RWPE2 (cell line): ENCODE measurements around the gene C5orf58.
A peak's percentile ranks its signal among the peaks of the same experiment; 100 is the strongest.

Experiments used
- ATAC-seq: fragments of 200-7000 bp; cut with Tn5 transposase; 3 replicates; pipeline ENCODE4 v1.9.1; 2021; ENCODE audit warnings: low read depth
- DNase-seq: peaks from one replicate; pipeline ENCODE4 v3.0.0-alpha.2; 2020; ENCODE audit warnings: low spot score
- H3K27ac ChIP-seq: fragments of 450-650 bp; 2 replicates; pipeline ENCODE4 v1.5.1; 2017; ENCODE audit warnings: mild to moderate bottlenecking; ENCODE audit not compliant: poor library complexity, severe bottlenecking
- H3K27me3 ChIP-seq: fragments of 250-450 bp; sonication (Bioruptor Pico); 2 replicates; pipeline ENCODE4 v1.5.1; 2021; ENCODE audit warnings: mild to moderate bottlenecking, moderate library complexity; ENCODE audit not compliant: insufficient read depth, poor library complexity, severe bottlenecking
- H3K36me3 ChIP-seq: fragments of 250-450 bp; sonication (Bioruptor Pico); 2 replicates; pipeline ENCODE4 v1.5.1; 2020; ENCODE audit warnings: low read depth, mild to moderate bottlenecking, moderate library complexity
- H3K4me1 ChIP-seq: fragments of 250-450 bp; sonication (Bioruptor Pico); 2 replicates; pipeline ENCODE4 v1.5.1; 2021; ENCODE audit warnings: mild to moderate bottlenecking, moderate library complexity; ENCODE audit not compliant: insufficient read depth, poor library complexity, severe bottlenecking
- H3K4me3 ChIP-seq: fragments of 250-450 bp; sonication (Bioruptor Pico); 2 replicates; pipeline ENCODE4 v1.5.1; 2021; ENCODE audit warnings: mild to moderate bottlenecking, moderate library complexity; ENCODE audit not compliant: severe bottlenecking
- H3K9me3 ChIP-seq: fragments of 250-450 bp; sonication (Bioruptor Pico); 2 replicates; pipeline ENCODE4 v1.5.1; 2021; ENCODE audit warnings: mild to moderate bottlenecking, moderate library complexity; ENCODE audit not compliant: severe bottlenecking
- TF ChIP-seq, protein P1 (sequence below): fragments of 450-650 bp; IDR thresholded peaks from one replicate; pipeline ENCODE4 v1.5.1; 2017; ENCODE audit warnings: mild to moderate bottlenecking, moderate library complexity; ENCODE audit not compliant: poor library complexity, severe bottlenecking

The C5orf58 gene, protein sequence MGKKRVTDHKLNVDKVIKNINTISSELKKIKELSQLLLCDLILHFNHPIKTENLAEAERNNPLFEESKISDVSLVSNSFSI

GRCh38 chr5:170232786-170233185 lies at the start of gene C5orf58:
Gene C5orf58, plus strand, starts transcription at chr5:170232985. Its CDS starts 1,992 bp downstream, at chr5:170234977.
- no peaks in the 10 kb centered on the region for H3K36me3 ChIP-seq
- no peaks in the 10 kb centered on the region for H3K4me1 ChIP-seq
- peaks cover 4% of the 10 kb centered on the region for H3K9me3 ChIP-seq
- ATAC-seq (no peak), DNase-seq (no peak)
- H3K4me3 ChIP-seq: no peak within 1 kb of the TSS
- H3K27me3 ChIP-seq: no peaks in the 10 kb centered on the region
- TF ChIP-seq, protein P1, sequence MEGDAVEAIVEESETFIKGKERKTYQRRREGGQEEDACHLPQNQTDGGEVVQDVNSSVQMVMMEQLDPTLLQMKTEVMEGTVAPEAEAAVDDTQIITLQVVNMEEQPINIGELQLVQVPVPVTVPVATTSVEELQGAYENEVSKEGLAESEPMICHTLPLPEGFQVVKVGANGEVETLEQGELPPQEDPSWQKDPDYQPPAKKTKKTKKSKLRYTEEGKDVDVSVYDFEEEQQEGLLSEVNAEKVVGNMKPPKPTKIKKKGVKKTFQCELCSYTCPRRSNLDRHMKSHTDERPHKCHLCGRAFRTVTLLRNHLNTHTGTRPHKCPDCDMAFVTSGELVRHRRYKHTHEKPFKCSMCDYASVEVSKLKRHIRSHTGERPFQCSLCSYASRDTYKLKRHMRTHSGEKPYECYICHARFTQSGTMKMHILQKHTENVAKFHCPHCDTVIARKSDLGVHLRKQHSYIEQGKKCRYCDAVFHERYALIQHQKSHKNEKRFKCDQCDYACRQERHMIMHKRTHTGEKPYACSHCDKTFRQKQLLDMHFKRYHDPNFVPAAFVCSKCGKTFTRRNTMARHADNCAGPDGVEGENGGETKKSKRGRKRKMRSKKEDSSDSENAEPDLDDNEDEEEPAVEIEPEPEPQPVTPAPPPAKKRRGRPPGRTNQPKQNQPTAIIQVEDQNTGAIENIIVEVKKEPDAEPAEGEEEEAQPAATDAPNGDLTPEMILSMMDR: no peak
- no peak within 1 kb of the TSS for H3K27ac ChIP-seq

- no peak overlapping the region for H3K27ac ChIP-seq
- DNase-seq: no peak
Measured at GRCh38 chr5:170183816-170184687, 48.7 kb upstream of the C5orf58 start.

GRCh38 chr5:170184737-170185136 lies 48.0 kb upstream of the C5orf58 start:
- H3K36me3 ChIP-seq: no peaks in the 10 kb centered on the region
- no peaks in the 10 kb centered on the region for H3K9me3 ChIP-seq
- no peak overlapping the region for H3K27ac ChIP-seq
- H3K27me3 ChIP-seq: no peaks in the 10 kb centered on the region
- TF ChIP-seq, protein P1: no peak
- H3K4me3 ChIP-seq: no peak overlapping the region
- DNase-seq (no peak), ATAC-seq (no peak)
- no peaks in the 10 kb centered on the region for H3K4me1 ChIP-seq

More at GRCh38 chr5:170183816-170184687, 48.7 kb upstream of the C5orf58 start:
- no peaks in the 10 kb centered on the region for H3K9me3 ChIP-seq
- no peaks in the 10 kb centered on the region for H3K4me1 ChIP-seq
- H3K27me3 ChIP-seq: no peaks in the 10 kb centered on the region
- peak; percentile 96 for ATAC-seq
- no peak overlapping the region for H3K4me3 ChIP-seq
- H3K36me3 ChIP-seq: no peaks in the 10 kb centered on the region
- TF ChIP-seq, protein P1: peak; percentile 96

DNA sequence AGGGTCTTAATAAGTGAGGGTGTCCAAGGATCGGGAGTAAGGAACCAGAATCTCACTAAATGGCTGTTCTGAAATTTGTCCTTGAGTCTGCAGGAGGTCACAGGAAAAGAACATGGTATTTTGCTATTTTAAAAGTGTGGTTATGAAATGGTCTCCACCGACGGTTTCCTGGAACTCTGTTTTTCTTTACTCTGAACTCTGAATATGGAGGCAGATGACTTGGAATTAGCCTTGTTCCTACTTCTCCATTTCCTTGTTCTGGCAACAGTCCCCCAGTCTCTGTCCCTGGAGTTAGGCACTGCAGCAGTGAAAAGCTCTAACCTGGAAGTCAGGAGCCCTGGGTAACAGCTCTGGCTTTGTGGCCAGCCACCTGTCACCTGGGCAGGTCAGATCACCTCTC lies 46.6 kb upstream of the C5orf58 start:
- Histone ChIP-seq H3K4me3 (no peak overlapping the region), H3K27ac (no peak overlapping the region), H3K27me3 (no peaks in the 10 kb centered on the region), H3K36me3 (no peaks in the 10 kb centered on the region), H3K4me1 (no peaks in the 10 kb centered on the region), H3K9me3 (no peaks in the 10 kb centered on the region)
- TF ChIP-seq, protein P1: no peak
- ATAC-seq: no peak
- DNase-seq: no peak

DNA sequence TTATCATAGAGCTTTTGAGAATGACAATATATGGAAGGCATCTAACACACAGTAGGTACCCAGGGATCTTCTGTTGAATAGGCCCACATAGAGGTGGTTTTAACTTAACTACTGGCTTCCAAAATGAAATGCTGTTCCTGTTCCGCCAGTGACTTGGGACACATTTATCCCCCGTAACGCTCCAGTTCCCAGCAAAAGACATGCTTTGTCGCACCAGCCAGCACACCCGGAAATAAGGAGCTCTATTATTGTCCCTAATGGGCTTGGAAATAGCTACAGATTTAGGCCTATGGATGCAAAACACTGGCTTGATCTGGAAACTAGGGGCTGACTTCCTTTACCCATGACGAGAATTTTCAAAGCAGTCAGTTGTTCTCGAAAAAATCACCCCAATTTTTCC lies 45.9 kb upstream of the C5orf58 start:
- no peak for ATAC-seq
- TF ChIP-seq, protein P1: no peak
- H3K36me3 ChIP-seq: no peaks in the 10 kb centered on the region
- H3K4me3 ChIP-seq: no peak overlapping the region
- H3K27ac ChIP-seq: no peak overlapping the region
- no peaks in the 10 kb centered on the region for H3K27me3 ChIP-seq
- no peak for DNase-seq
- H3K9me3 ChIP-seq: no peaks in the 10 kb centered on the region
- H3K4me1 ChIP-seq: no peaks in the 10 kb centered on the region
